Measurements from ENCODE around the gene CFAP221. TPM values are rescaled to one million over a fixed set of nuclear protein-coding genes. Genes with fewer than 3 reads are reported as not detected.

The CFAP221 gene
- polyA plus RNA-seq, 1 experiment: 0.12 TPM

DNA sequence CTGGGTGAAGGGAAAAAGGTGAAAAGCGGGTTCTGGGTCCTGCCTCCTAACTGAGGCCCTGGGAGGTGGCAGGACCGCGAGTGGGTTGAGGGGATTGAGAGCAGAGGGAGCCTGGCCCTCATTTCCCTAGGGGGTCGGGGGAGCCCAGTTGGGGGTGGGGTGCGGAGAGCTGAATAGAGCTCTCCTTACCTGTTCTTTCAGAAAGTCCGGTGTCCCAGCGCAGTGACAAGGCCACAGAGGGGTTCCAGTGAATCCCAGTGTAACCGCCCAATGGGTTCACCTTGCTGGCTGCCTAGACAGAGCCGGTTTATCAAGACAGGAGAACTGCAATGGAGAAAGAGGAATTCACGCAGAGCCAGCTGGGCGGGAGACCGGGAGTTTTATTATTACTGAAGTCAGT, 157.1 kb downstream of the CFAP221 start:
- TF ChIP-seq CTCF (IDR thresholded peaks at IDR 0.05; ENCODE audit: insufficient read depth, low read depth, low read length): no peak
- peaks cover 1% of the 10 kb centered on the region for H3K27me3 ChIP-seq (ENCODE audit: control insufficient read depth, insufficient read depth, low read length)
- ChIA-PET POLR2A (no interaction called here), CTCF (interaction anchor here (0.7 to 5.4 kb wide), 7 partner anchors 12 to 474 kb away, joined by 3 to 52 read pairs (median 5); no protein-coding TSS in a partner anchor)
- no peak overlapping the region for H3K4me3 ChIP-seq (ENCODE audit: low read depth, low read length)
- H3K36me3 ChIP-seq (ENCODE audit: control insufficient read depth, insufficient read depth, low read length): no peaks in the 10 kb centered on the region
- no peak for DNase-seq (ENCODE audit: low read depth)

DNA sequence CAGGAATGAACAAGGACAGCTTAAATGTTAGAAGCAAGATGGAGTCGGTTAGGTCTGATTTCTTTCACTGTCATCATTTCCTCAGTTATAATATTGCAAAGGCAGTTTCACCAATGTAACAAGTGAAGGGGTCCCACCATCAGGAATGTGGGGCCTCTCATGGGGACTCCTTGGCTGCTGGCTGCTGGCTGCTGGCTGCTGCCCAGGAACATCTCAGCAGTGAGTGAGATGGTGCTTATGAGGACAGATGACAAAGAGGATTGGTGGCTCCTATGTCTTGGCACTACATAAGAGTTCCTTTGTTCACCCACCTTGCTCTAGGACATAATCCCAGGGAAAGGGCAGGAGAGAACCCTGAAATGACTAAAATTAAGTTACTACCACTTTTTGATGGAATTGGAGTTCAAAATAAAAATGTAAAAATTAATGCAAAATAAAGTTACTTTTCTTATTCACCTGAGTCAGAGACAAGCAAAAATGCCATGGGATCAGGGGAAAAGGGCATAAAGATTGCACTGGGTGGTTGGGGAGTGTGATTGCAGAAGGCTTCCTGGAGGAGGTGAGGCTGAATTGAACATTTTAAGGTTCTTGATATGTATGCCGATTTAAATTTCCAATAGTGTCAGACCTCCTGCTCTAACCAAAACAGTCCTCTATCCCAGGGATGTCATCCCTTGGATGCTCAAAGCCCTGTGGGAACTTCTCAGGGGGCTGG, 158.1 kb downstream of the CFAP221 start:
- no peak overlapping the region for H3K4me3 ChIP-seq (ENCODE audit: low read depth, low read length)
- DNase-seq (ENCODE audit: low read depth): no peak
- H3K36me3 ChIP-seq (ENCODE audit: control insufficient read depth, insufficient read depth, low read length): no peaks in the 10 kb centered on the region
- POLR2A ChIA-PET: no interaction called here
- TF ChIP-seq CTCF (IDR thresholded peaks at IDR 0.05; ENCODE audit: insufficient read depth, low read depth, low read length): no peak
- H3K27me3 ChIP-seq (ENCODE audit: control insufficient read depth, insufficient read depth, low read length): peaks cover 1% of the 10 kb centered on the region
- CTCF ChIA-PET: interaction anchor here (0.7 to 5.4 kb wide), 29 partner anchors 10 to 981 kb away, joined by 3 to 52 read pairs (median 4); partner anchors contain the start of gene TMEM177

DNA sequence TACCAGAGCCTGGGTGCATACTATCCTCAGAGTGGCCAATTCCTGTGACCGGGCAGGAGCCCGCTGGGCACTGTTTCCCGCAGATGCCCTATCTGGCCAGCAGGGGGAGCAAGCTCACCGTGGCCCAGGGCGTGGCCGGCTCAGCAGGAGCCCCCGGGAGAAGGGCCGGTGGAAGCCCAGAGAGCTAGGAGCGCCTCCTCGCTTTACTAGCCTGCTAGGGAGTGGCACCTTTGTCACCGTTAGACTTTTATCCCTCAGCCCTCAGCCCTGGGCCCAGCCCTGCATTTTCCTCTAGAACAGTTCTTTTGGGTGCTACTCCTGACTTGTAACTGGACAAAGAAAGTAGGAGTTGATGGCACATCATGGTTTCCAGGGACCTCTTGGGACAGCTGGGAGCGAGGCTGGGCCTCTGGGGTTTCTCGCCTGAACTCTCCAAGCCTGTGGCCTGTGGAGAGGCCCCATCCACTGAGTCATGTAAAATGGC, 158.7 kb downstream of the CFAP221 start:
- Histone ChIP-seq H3K4me3 (ENCODE audit: low read depth, low read length) (no peak overlapping the region), H3K36me3 (ENCODE audit: control insufficient read depth, insufficient read depth, low read length) (no peaks in the 10 kb centered on the region), H3K27me3 (ENCODE audit: control insufficient read depth, insufficient read depth, low read length) (peaks cover 1% of the 10 kb centered on the region)
- POLR2A ChIA-PET: interaction anchor here (0.6 kb wide), 1 partner anchor 120 kb away, joined by 10 read pairs; no protein-coding TSS in a partner anchor
- CTCF ChIA-PET: interaction anchor here (0.6 to 5.4 kb wide), 36 partner anchors 11 to 980 kb away, joined by 3 to 52 read pairs (median 3); partner anchors contain the start of genes PTPN4 and TMEM177
- peak; percentile 98 for TF ChIP-seq CTCF (IDR thresholded peaks at IDR 0.05; ENCODE audit: insufficient read depth, low read depth, low read length)
- DNase-seq (ENCODE audit: low read depth): no peak

DNA sequence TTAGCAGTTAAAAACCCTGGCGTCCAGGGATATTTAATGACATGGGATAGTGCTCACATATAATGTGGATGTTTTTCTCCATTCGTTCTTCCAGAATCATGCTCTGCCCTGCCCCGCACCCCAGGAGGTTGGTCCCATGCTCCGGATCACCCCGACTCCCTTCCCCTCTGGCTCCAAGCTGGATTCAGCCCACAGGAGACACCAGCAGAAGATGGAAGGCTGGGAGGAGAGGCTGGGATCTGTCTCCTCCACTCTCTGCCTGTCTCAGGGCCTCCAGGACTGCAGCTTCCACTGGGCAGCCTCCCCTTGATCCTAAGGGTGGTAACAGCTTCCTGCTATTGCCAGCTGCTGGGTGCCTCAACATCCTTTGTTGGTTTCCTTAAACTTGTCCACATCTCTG, 159.3 kb downstream of the CFAP221 start:
- CTCF ChIA-PET: interaction anchor here (0.6 to 5.4 kb wide), 38 partner anchors 10 to 979 kb away, joined by 3 to 52 read pairs (median 3); partner anchors contain the start of genes PTPN4 and TMEM177
- no peak for TF ChIP-seq CTCF (IDR thresholded peaks at IDR 0.05; ENCODE audit: insufficient read depth, low read depth, low read length)
- Histone ChIP-seq H3K4me3 (ENCODE audit: low read depth, low read length) (no peak overlapping the region), H3K36me3 (ENCODE audit: control insufficient read depth, insufficient read depth, low read length) (no peaks in the 10 kb centered on the region), H3K27me3 (ENCODE audit: control insufficient read depth, insufficient read depth, low read length) (peaks cover 1% of the 10 kb centered on the region)
- no peak for DNase-seq (ENCODE audit: low read depth)
- POLR2A ChIA-PET: interaction anchor here (0.6 kb wide), 1 partner anchor 120 kb away, joined by 10 read pairs; no protein-coding TSS in a partner anchor

DNA sequence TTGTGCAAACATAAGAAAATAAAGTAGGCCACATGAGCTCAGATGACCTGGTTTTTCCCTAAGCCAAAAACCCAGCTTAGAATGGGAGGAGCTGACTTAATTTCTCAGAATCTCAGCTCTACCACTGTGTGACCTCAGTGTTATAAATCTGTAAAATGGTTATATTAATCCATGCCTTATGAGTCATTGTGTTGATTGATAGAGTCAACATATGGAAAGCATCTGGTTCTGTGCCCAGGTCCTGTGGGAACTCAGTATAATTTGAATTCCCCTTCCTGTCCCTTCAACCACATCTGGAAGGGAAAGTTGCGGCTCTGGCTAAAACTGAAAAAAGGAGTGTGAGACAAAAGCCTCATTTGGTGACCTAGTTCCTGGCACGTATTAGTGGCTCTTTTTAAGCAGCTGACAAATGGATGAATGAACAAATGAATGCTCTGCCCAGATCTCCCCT, 160.4 kb downstream of the CFAP221 start:
- Histone ChIP-seq H3K27me3 (ENCODE audit: control insufficient read depth, insufficient read depth, low read length) (no peaks in the 10 kb centered on the region; the same call in 1 of the 2 replicates), H3K36me3 (ENCODE audit: control insufficient read depth, insufficient read depth, low read length) (no peaks in the 10 kb centered on the region), H3K4me3 (ENCODE audit: low read depth, low read length) (no peak overlapping the region)
- no peak for DNase-seq (ENCODE audit: low read depth)
- ChIA-PET POLR2A (no interaction called here), CTCF (interaction anchor here (1.0 to 5.4 kb wide), 10 partner anchors 9 to 608 kb away, joined by 3 to 52 read pairs (median 4); no protein-coding TSS in a partner anchor)
- no peak for TF ChIP-seq CTCF (IDR thresholded peaks at IDR 0.05; ENCODE audit: insufficient read depth, low read depth, low read length)

Measured in BJ (cell line).